Measurements from ENCODE around the gene TECTB.
A peak's percentile ranks its signal among the peaks of the same experiment; 100 is the strongest.

The TECTB gene

GRCh38 chr10:112346774-112347173 is 63.6 kb downstream of the TECTB start:
- peak; percentile 6 for DNase-seq (ENCODE audit: low spot score)
- TF ChIP-seq CTCF (IDR thresholded peaks at IDR 0.05; ENCODE audit: extremely low read depth, missing control alignments), result no peak

GRCh38 chr10:112347709-112348671 is 64.8 kb downstream of the TECTB start:
- no peak for TF ChIP-seq CTCF (IDR thresholded peaks at IDR 0.05; ENCODE audit: extremely low read depth, missing control alignments)
- peak; percentile 4 for DNase-seq (ENCODE audit: low spot score)

DNA sequence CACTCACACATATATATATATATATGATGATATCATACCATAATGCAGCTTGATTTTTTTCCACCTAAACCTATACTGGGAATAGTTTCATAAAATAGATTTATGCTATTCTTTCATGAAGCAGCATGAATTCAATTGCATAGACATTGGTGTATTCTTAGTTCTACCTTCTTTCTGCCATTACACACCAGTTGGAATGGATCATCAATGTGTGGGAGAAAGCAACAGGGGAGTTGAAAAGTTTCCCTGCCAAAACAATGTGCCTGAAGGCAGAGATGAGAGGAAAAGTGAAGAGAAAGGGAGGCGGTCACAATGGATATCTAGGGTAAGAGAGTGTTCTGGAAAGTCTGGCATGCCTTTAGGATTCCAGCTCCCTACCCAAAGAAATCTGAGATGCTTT is 65.6 kb downstream of the TECTB start:
- TF ChIP-seq CTCF (IDR thresholded peaks at IDR 0.05; ENCODE audit: extremely low read depth, missing control alignments), result no peak
- no peak for DNase-seq (ENCODE audit: low spot score)

- no peak for TF ChIP-seq CTCF (IDR thresholded peaks at IDR 0.05; ENCODE audit: extremely low read depth, missing control alignments)
- no peak for DNase-seq (ENCODE audit: low spot score)
Observed at GRCh38 chr10:112349521-112350085, 66.4 kb downstream of the TECTB start.

DNA sequence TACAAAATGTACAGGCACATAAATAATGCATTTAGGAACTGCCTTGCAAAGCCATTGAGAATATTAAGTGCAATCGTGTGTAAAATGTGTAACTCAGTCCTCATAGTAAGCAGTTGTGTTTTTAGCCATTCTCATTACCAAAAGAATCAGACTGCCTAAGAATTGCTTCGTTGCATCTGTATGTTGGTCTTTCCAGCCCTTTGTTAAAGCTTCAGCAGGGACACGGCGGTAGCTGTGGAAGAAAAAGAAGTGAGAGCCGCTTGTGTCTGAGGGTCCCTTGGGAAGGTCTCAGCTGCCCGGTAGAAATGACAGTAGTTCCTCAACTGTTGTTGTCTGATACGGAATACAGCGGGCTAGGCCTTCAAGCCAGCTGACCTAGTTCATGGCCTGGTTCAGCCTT is 67.9 kb downstream of the TECTB start:
- DNase-seq (ENCODE audit: low spot score), result peak; percentile 11
- no peak for TF ChIP-seq CTCF (IDR thresholded peaks at IDR 0.05; ENCODE audit: extremely low read depth, missing control alignments)

DNA sequence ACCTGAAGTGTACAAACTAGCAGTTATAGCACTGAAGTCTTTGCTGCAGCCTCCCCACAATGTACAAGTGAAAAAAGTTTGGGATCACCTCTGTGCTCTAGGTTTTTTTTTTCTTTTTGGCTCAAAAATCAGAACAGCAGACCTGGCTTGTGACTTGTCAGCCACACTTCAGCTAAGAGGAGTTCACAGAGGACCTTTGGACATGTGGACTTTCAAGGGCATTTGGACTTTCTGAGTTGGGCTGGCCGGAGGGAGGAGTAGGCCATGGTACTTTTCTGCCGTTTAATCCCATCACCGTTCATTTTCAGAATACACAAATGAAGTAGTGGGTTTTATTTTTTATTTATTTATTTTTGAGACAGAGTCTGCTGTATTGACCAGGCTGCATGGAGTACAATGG is 68.8 kb downstream of the TECTB start:
- no peak for TF ChIP-seq CTCF (IDR thresholded peaks at IDR 0.05; ENCODE audit: extremely low read depth, missing control alignments)
- no peak for DNase-seq (ENCODE audit: low spot score)

GRCh38 chr10:112353046-112353445 is 69.8 kb downstream of the TECTB start:
- peak; percentile 10 for DNase-seq (ENCODE audit: low spot score)
- TF ChIP-seq CTCF (IDR thresholded peaks at IDR 0.05; ENCODE audit: extremely low read depth, missing control alignments), result no peak

Data from GM20000 (cell line).